Activated T-helper 17 cell treated with anti-CD3 and anti-CD28 coated beads, Interleukin-2, amount 50 U/mL, for 72 hours (primary cell): Measurements from ENCODE around the gene NCSTN. TPM values are rescaled to one million over a fixed set of nuclear protein-coding genes. Genes with fewer than 3 reads are reported as not detected.

Experiments
- ATAC-seq: fragments of 150-1000 bp; cut with Tn5 transposase; replicated peaks from 2 replicates; pipeline ENCODE4 v1.10.0; 2021; ENCODE audit warnings: mild to moderate bottlenecking, moderate library complexity
- H3K27ac Mint-ChIP-seq: one replicate; pipeline ENCODE4 v1.8.0; 2022; ENCODE audit warnings: mixed read lengths
- H3K27me3 Mint-ChIP-seq: one replicate; pipeline ENCODE4 v1.8.0; 2022; ENCODE audit warnings: mixed read lengths
- H3K36me3 Mint-ChIP-seq: one replicate; pipeline ENCODE4 v1.8.0; 2022; ENCODE audit warnings: low read depth, mild to moderate bottlenecking, mixed read lengths
- H3K4me1 Mint-ChIP-seq: one replicate; pipeline ENCODE4 v1.8.0; 2022; ENCODE audit warnings: mixed read lengths
- H3K4me3 Mint-ChIP-seq: one replicate; pipeline ENCODE4 v1.8.0; 2022; ENCODE audit warnings: mild to moderate bottlenecking, mixed read lengths
- H3K9me3 Mint-ChIP-seq: one replicate; pipeline ENCODE4 v1.8.0; 2022; ENCODE audit warnings: mixed read lengths
- total RNA-seq, 2 donors: library from RNA; stranded (reverse); gene quantifications; one replicate each; pipeline ENCODE4 v1.2.3, GENCODE V29; 2022

NCSTN gene
- total RNA-seq, 2 donors from 2014 or later: 58.7 to 67.4 TPM

GRCh38 chr1:160338580-160338979, 4.6 kb upstream of the NCSTN start:
- H3K4me3 Mint-ChIP-seq: no peak overlapping the region
- H3K27ac Mint-ChIP-seq: peak overlapping the region; percentile 1
- H3K27me3 Mint-ChIP-seq: no peaks in the 10 kb centered on the region
- ATAC-seq: no peak
- no peaks in the 10 kb centered on the region for H3K9me3 Mint-ChIP-seq
- peaks cover 96% of the 10 kb centered on the region for H3K36me3 Mint-ChIP-seq
- peaks cover 24% of the 10 kb centered on the region for H3K4me1 Mint-ChIP-seq

- ATAC-seq: no peak
- no peaks in the 10 kb centered on the region for H3K27me3 Mint-ChIP-seq
- peaks cover 27% of the 10 kb centered on the region for H3K4me1 Mint-ChIP-seq
- peaks cover 97% of the 10 kb centered on the region for H3K36me3 Mint-ChIP-seq
- peak overlapping the region; percentile 98 for H3K4me3 Mint-ChIP-seq
- peak overlapping the region; percentile 72 for H3K27ac Mint-ChIP-seq
- H3K9me3 Mint-ChIP-seq: no peaks in the 10 kb centered on the region
These were observed 3.0 kb upstream of the NCSTN start for GRCh38 chr1:160340146-160340545.

GRCh38 chr1:160340866-160341265, 2.3 kb upstream of the NCSTN start:
- Mint-ChIP-seq H3K36me3 (peaks cover 98% of the 10 kb centered on the region), H3K4me1 (peaks cover 27% of the 10 kb centered on the region), H3K27ac (peak overlapping the region; percentile 72), H3K9me3 (no peaks in the 10 kb centered on the region), H3K27me3 (no peaks in the 10 kb centered on the region), H3K4me3 (peak overlapping the region; percentile 98)
- ATAC-seq: no peak

- Mint-ChIP-seq H3K27ac (peak overlapping the region; percentile 100), H3K4me3 (peak overlapping the region; percentile 98), H3K27me3 (no peaks in the 10 kb centered on the region), H3K4me1 (peaks cover 32% of the 10 kb centered on the region), H3K36me3 (peaks cover 97% of the 10 kb centered on the region), H3K9me3 (no peaks in the 10 kb centered on the region)
- peak; percentile 21 for ATAC-seq
These were observed 657 bp upstream of the NCSTN start for GRCh38 chr1:160342526-160342925.

GRCh38 chr1:160344241-160344640, 1.1 kb downstream of the NCSTN start:
- ATAC-seq: no peak
- Mint-ChIP-seq H3K4me1 (peaks cover 25% of the 10 kb centered on the region), H3K4me3 (peak overlapping the region; percentile 98), H3K27me3 (no peaks in the 10 kb centered on the region), H3K9me3 (no peaks in the 10 kb centered on the region), H3K36me3 (peaks cover 96% of the 10 kb centered on the region), H3K27ac (peak overlapping the region; percentile 100)

GRCh38 chr1:160344936-160345335, 1.8 kb downstream of the NCSTN start:
- no peaks in the 10 kb centered on the region for H3K27me3 Mint-ChIP-seq
- peak overlapping the region; percentile 100 for H3K27ac Mint-ChIP-seq
- H3K4me1 Mint-ChIP-seq: peaks cover 21% of the 10 kb centered on the region
- ATAC-seq: no peak
- peak overlapping the region; percentile 98 for H3K4me3 Mint-ChIP-seq
- no peaks in the 10 kb centered on the region for H3K9me3 Mint-ChIP-seq
- peaks cover 96% of the 10 kb centered on the region for H3K36me3 Mint-ChIP-seq

GRCh38 chr1:160346463-160346862, 3.3 kb downstream of the NCSTN start:
- no peak overlapping the region for H3K4me3 Mint-ChIP-seq
- H3K4me1 Mint-ChIP-seq: peaks cover 9% of the 10 kb centered on the region
- H3K27me3 Mint-ChIP-seq: no peaks in the 10 kb centered on the region
- peaks cover 96% of the 10 kb centered on the region for H3K36me3 Mint-ChIP-seq
- H3K27ac Mint-ChIP-seq: no peak overlapping the region
- no peaks in the 10 kb centered on the region for H3K9me3 Mint-ChIP-seq
- no peak for ATAC-seq

- no peaks in the 10 kb centered on the region for H3K27me3 Mint-ChIP-seq
- peaks cover 98% of the 10 kb centered on the region for H3K36me3 Mint-ChIP-seq
These were observed 3.8 kb downstream of the NCSTN start for GRCh38 chr1:160346958-160347357.

GRCh38 chr1:160351629-160352028, 8.4 kb downstream of the NCSTN start:
- Mint-ChIP-seq H3K27me3 (no peaks in the 10 kb centered on the region), H3K36me3 (peaks cover 99% of the 10 kb centered on the region), H3K27ac (no peak overlapping the region), H3K9me3 (no peaks in the 10 kb centered on the region), H3K4me1 (peaks cover 6% of the 10 kb centered on the region), H3K4me3 (no peak overlapping the region)
- no peak for ATAC-seq

More at GRCh38 chr1:160346958-160347357, 3.8 kb downstream of the NCSTN start:
- Mint-ChIP-seq H3K4me3 (no peak overlapping the region), H3K9me3 (no peaks in the 10 kb centered on the region), H3K27ac (no peak overlapping the region), H3K4me1 (peaks cover 9% of the 10 kb centered on the region)
- ATAC-seq: no peak

- no peak overlapping the region for H3K4me3 Mint-ChIP-seq
- no peaks in the 10 kb centered on the region for H3K27me3 Mint-ChIP-seq
- ATAC-seq: no peak
- peaks cover 99% of the 10 kb centered on the region for H3K36me3 Mint-ChIP-seq
- H3K4me1 Mint-ChIP-seq: peaks cover under 1% of the 10 kb centered on the region
- no peaks in the 10 kb centered on the region for H3K9me3 Mint-ChIP-seq
- H3K27ac Mint-ChIP-seq: no peak overlapping the region
These were observed 9.4 kb downstream of the NCSTN start for GRCh38 chr1:160352555-160352954.

- no peaks in the 10 kb centered on the region for H3K4me1 Mint-ChIP-seq
- no peak overlapping the region for H3K4me3 Mint-ChIP-seq
- H3K9me3 Mint-ChIP-seq: no peaks in the 10 kb centered on the region
- H3K27me3 Mint-ChIP-seq: no peaks in the 10 kb centered on the region
- no peak overlapping the region for H3K27ac Mint-ChIP-seq
- peaks cover 99% of the 10 kb centered on the region for H3K36me3 Mint-ChIP-seq
- ATAC-seq: no peak
These were observed 10.0 kb downstream of the NCSTN start for GRCh38 chr1:160353223-160353622.

- H3K4me3 Mint-ChIP-seq: no peak overlapping the region
- no peak for ATAC-seq
- no peak overlapping the region for H3K27ac Mint-ChIP-seq
- no peaks in the 10 kb centered on the region for H3K27me3 Mint-ChIP-seq
- no peaks in the 10 kb centered on the region for H3K4me1 Mint-ChIP-seq
- H3K36me3 Mint-ChIP-seq: peaks cover 100% of the 10 kb centered on the region
- no peaks in the 10 kb centered on the region for H3K9me3 Mint-ChIP-seq
These were observed 11.3 kb downstream of the NCSTN start for GRCh38 chr1:160354388-160354985.

- no peak for ATAC-seq
- H3K36me3 Mint-ChIP-seq: peaks cover 83% of the 10 kb centered on the region
- peaks cover 4% of the 10 kb centered on the region for H3K4me1 Mint-ChIP-seq
- no peaks in the 10 kb centered on the region for H3K27me3 Mint-ChIP-seq
- H3K9me3 Mint-ChIP-seq: no peaks in the 10 kb centered on the region
- H3K4me3 Mint-ChIP-seq: no peak overlapping the region
- H3K27ac Mint-ChIP-seq: no peak overlapping the region
These were observed 14.3 kb downstream of the NCSTN start for GRCh38 chr1:160357286-160358002.

GRCh38 chr1:160358073-160358472, 14.9 kb downstream of the NCSTN start:
- no peak overlapping the region for H3K27ac Mint-ChIP-seq
- no peaks in the 10 kb centered on the region for H3K9me3 Mint-ChIP-seq
- peaks cover 7% of the 10 kb centered on the region for H3K4me1 Mint-ChIP-seq
- H3K27me3 Mint-ChIP-seq: no peaks in the 10 kb centered on the region
- H3K4me3 Mint-ChIP-seq: no peak overlapping the region
- ATAC-seq: no peak
- H3K36me3 Mint-ChIP-seq: peaks cover 77% of the 10 kb centered on the region

- no peak overlapping the region for H3K4me3 Mint-ChIP-seq
- H3K27ac Mint-ChIP-seq: no peak overlapping the region
- no peaks in the 10 kb centered on the region for H3K9me3 Mint-ChIP-seq
- H3K27me3 Mint-ChIP-seq: no peaks in the 10 kb centered on the region
- ATAC-seq: no peak
- peaks cover 61% of the 10 kb centered on the region for H3K36me3 Mint-ChIP-seq
- H3K4me1 Mint-ChIP-seq: peaks cover 7% of the 10 kb centered on the region
These were observed 16.5 kb downstream of the NCSTN start for GRCh38 chr1:160359559-160360226.
